Right lobe of liver (tissue), 6 donors: Measurements from ENCODE around the gene PYGL. TPM values are rescaled to one million over a fixed set of nuclear protein-coding genes. Genes with fewer than 3 reads are reported as not detected.
A peak's percentile ranks its signal among the peaks of the same experiment; 100 is the strongest.

Experiments used
- ATAC-seq, 4 donors: fragments of 200-7000 bp; cut with Tn5 transposase; one replicate each; pipeline ENCODE4 v1.9.1; 2020; ENCODE audit warnings: mild to moderate bottlenecking in 4 of 4, moderate library complexity in 4 of 4
- DNase-seq, 3 donors: peaks; one replicate each; pipeline ENCODE4 v3.0.0-alpha.2; 2020
- H3K27ac ChIP-seq, 3 donors: fragments of 200-600 bp; one replicate each; pipeline ENCODE4 v1.8.0; 2022
- H3K27me3 ChIP-seq, 2 donors: fragments of 200-600 bp; one replicate each; pipeline ENCODE4 v1.8.0; 2022
- H3K36me3 ChIP-seq, 4 donors: fragments of 200-600 bp; sonication (generic) in 1 of 4; one replicate each; pipeline versions ENCODE4 v1.5.1 to v1.8.0; 2017 to 2022; ENCODE audit warnings: control low read depth in 1 of 4
- H3K4me1 ChIP-seq, 4 donors: fragments of 200-600 bp; sonication (generic) in 1 of 4; one replicate each; pipeline versions ENCODE4 v1.5.1 to v1.8.0; 2017 to 2022; ENCODE audit warnings: control low read depth in 1 of 4
- H3K4me3 ChIP-seq, 3 donors: fragments of 200-600 bp; one replicate each; pipeline ENCODE4 v1.8.0; 2022
- H3K9me3 ChIP-seq, 4 donors: fragments of 200-600 bp; sonication (generic) in 1 of 4; one replicate each; pipeline versions ENCODE4 v1.5.1 to v1.8.0; 2017 to 2022; ENCODE audit warnings: control low read depth in 1 of 4
- CTCF ChIP-seq, 4 donors: fragments of 200-600 bp in 3 of 4; fragments of 450-650 bp in 1 of 4; IDR thresholded peaks; one replicate each; pipeline versions ENCODE4 v1.5.1 to v1.8.0; 2016 to 2022; ENCODE audit warnings: antibody characterized with exemption in 4 of 4, mild to moderate bottlenecking in 2 of 4
- POLR2A ChIP-seq: fragments of 450-650 bp; IDR thresholded peaks from one replicate; pipeline ENCODE4 v1.6.1; 2017; ENCODE audit warnings: antibody characterized with exemption, mild to moderate bottlenecking
- WGBS: methylation state at CpG from one replicate; pipeline ENCODE4 v1.1.6; 2018; ENCODE audit warnings: low coverage, low lambda C conversion rate; ENCODE audit not compliant: insufficient coverage; ENCODE audit errors: missing lambda C conversion rate; 5-methylcytosine and 5-hydroxymethylcytosine counted together
- intact Hi-C, 2 donors: fragments of 100-400 bp; cut with DNase I; formaldehyde crosslinking; loops; one replicate each; pipeline versions ENCODE4 v1.11.2 to v1.14.1; 2022
- total RNA-seq, 6 experiments: library from RNA; depleted of rRNA in 2 of 6; stranded (reverse); fragments of >200 nt in 2 of 6; fragmentation: NEBNext Ultra II Directional in 3 of 6; extraction: Animal tissue kit (Norgen Biotek cat#: 25700) in 3 of 6; gene quantifications; one replicate each; pipeline versions ENCODE4 v1.1.0 to v1.2.4, GENCODE V29; 2016 to 2023
- donor health status: DM: no; HTN: yes; CAD: no.
- donor health status: DM: no; HTN: no; CAD: no.
- donor health status: DM: no; HTN: no; CAD: no.
- donor health status: DM: no; HTN: yes; CAD: no.
- donor health status: DM: no; HTN: yes; CAD: no.

Gene PYGL
- total RNA-seq, 6 experiments from 2014 or later = 80.1 to 130 (median 107) TPM

- ATAC-seq (peak in 1 of 4 donors; percentile 8), DNase-seq (no peak)
- no peaks in the 10 kb centered on the region for H3K4me1 ChIP-seq
- no peak overlapping the region for H3K27ac ChIP-seq
- 82% methylated on average over 3 of the region's 6 CpGs for WGBS
- no peaks in the 10 kb centered on the region for H3K9me3 ChIP-seq
- no peaks in the 10 kb centered on the region for H3K36me3 ChIP-seq
- H3K4me3 ChIP-seq = no peak overlapping the region
- intact Hi-C loops = no loop called here
- no peak for TF ChIP-seq POLR2A
- TF ChIP-seq CTCF (IDR thresholded peaks at IDR 0.05) = no peak
- H3K27me3 ChIP-seq = no peaks in the 10 kb centered on the region
Measured at GRCh38 chr14:50951032-50951431, 6.7 kb upstream of the PYGL start.

GRCh38 chr14:50948205-50948604, 3.9 kb upstream of the PYGL start:
- Histone ChIP-seq H3K9me3 (no peaks in the 10 kb centered on the region), H3K27me3 (no peaks in the 10 kb centered on the region), H3K4me3 (no peak overlapping the region), H3K4me1 (peaks cover 0 to 3% (median 0%) of the 10 kb centered on the region in 4 donors), H3K36me3 (no peaks in the 10 kb centered on the region), H3K27ac (no peak overlapping the region)
- intact Hi-C loops = no loop called here
- TF ChIP-seq CTCF (IDR thresholded peaks at IDR 0.05) (no peak), POLR2A (no peak)
- no peak for DNase-seq
- WGBS = 71% methylated on average over 2 of the region's 2 CpGs
- ATAC-seq = no peak

- Histone ChIP-seq H3K27me3 (no peaks in the 10 kb centered on the region), H3K4me3 (no peak overlapping the region), H3K9me3 (no peaks in the 10 kb centered on the region), H3K27ac (no peak overlapping the region), H3K36me3 (no peaks in the 10 kb centered on the region), H3K4me1 (peaks cover 0 to 3% (median 0%) of the 10 kb centered on the region in 4 donors)
- no peak for DNase-seq
- 80% methylated on average over 4 of the region's 4 CpGs for WGBS
- intact Hi-C loops = no loop called here
- TF ChIP-seq POLR2A (no peak), CTCF (IDR thresholded peaks at IDR 0.05) (no peak)
- ATAC-seq = no peak
Measured at GRCh38 chr14:50947446-50947845, 3.2 kb upstream of the PYGL start.

GRCh38 chr14:50946234-50946935, 2.1 kb upstream of the PYGL start:
- intact Hi-C loops = no loop called here
- Histone ChIP-seq H3K36me3 (no peaks in the 10 kb centered on the region), H3K27ac (no peak overlapping the region), H3K4me1 (peaks cover 0 to 8% (median 0%) of the 10 kb centered on the region in 4 donors), H3K4me3 (no peak overlapping the region), H3K9me3 (no peaks in the 10 kb centered on the region), H3K27me3 (no peaks in the 10 kb centered on the region)
- ATAC-seq = no peak
- no peak for TF ChIP-seq CTCF (IDR thresholded peaks at IDR 0.05)
- TF ChIP-seq POLR2A = no peak
- no peak for DNase-seq
- 62% methylated on average over 5 of the region's 5 CpGs for WGBS
